GM19438 (cell line): ENCODE results near the gene EFNA2.

ENCODE experiments used
- ATAC-seq: cut with Tn5 transposase; IDR thresholded peaks from one replicate; pipeline ENCODE4 v1.9.1; 2021; ENCODE audit warnings: low read depth; ENCODE audit not compliant: unreplicated experiment

EFNA2 gene

GRCh38 chr19:1248786-1249297 lies 36.8 kb upstream of the EFNA2 start:
- peak; percentile 24 for ATAC-seq

- peak; percentile 34 for ATAC-seq
Measured at GRCh38 chr19:1249298-1249989, 36.2 kb upstream of the EFNA2 start.

GRCh38 chr19:1249990-1250436 lies 35.7 kb upstream of the EFNA2 start:
- ATAC-seq, result no peak

GRCh38 chr19:1250437-1251260 lies 35.0 kb upstream of the EFNA2 start:
- no peak for ATAC-seq

- ATAC-seq, result no peak
Measured at GRCh38 chr19:1251330-1252220, 34.1 kb upstream of the EFNA2 start.

GRCh38 chr19:1252221-1252820 lies 33.4 kb upstream of the EFNA2 start:
- ATAC-seq, result no peak

- no peak for ATAC-seq
Measured at GRCh38 chr19:1252821-1253513, 32.7 kb upstream of the EFNA2 start.

- no peak for ATAC-seq
Measured at GRCh38 chr19:1253514-1254080, 32.1 kb upstream of the EFNA2 start.

GRCh38 chr19:1254081-1254527 lies 31.6 kb upstream of the EFNA2 start:
- no peak for ATAC-seq

GRCh38 chr19:1254530-1255185 lies 31.0 kb upstream of the EFNA2 start:
- ATAC-seq, result no peak

- no peak for ATAC-seq
Measured at GRCh38 chr19:1255186-1256161, 30.2 kb upstream of the EFNA2 start.

GRCh38 chr19:1256646-1257474 lies 28.8 kb upstream of the EFNA2 start:
- ATAC-seq, result no peak

GRCh38 chr19:1257475-1258162 lies 28.1 kb upstream of the EFNA2 start:
- ATAC-seq, result no peak

GRCh38 chr19:1258163-1258492 lies 27.5 kb upstream of the EFNA2 start:
- ATAC-seq, result no peak

- no peak for ATAC-seq
Measured at GRCh38 chr19:1258707-1259205, 26.9 kb upstream of the EFNA2 start.

GRCh38 chr19:1259206-1259875 lies 26.3 kb upstream of the EFNA2 start:
- ATAC-seq, result no peak
